Keratinocyte (primary cell): ENCODE results near the gene HDGF.

Experiments
- CTCF ChIP-seq, 3 experiments: IDR thresholded peaks in 1 of 3; conservative IDR thresholded peaks in 1 of 3; optimal IDR thresholded peaks in 1 of 3; 2 replicates in 2 of 3; 3 replicates in 1 of 3; pipeline versions ENCODE3 to v1.5.1; 2011; ENCODE audit warnings: low read length in 3 of 3, mild to moderate bottlenecking in 3 of 3, moderate library complexity in 2 of 3, control low read depth in 1 of 3, inconsistent platforms in 1 of 3; ENCODE audit not compliant: insufficient read depth in 2 of 3; ENCODE audit errors: extremely low read depth in 1 of 3
- EZH2 ChIP-seq: IDR thresholded peaks from one replicate; pipeline ENCODE4 v1.6.1; 2012; ENCODE audit warnings: inconsistent platforms, mild to moderate bottlenecking, low read length, moderate library complexity

GRCh38 chr1:156692441-156692924, 59.0 kb downstream of the HDGF start:
- TF ChIP-seq CTCF (optimal IDR thresholded peaks at IDR 0.05 in 1 of 3, IDR thresholded peaks at IDR 0.05 in 1 of 3, conservative IDR thresholded peaks at IDR 0.05 in 1 of 3; ENCODE audit: extremely low read depth in 1 of 3, insufficient read depth in 2 of 3, low read length in 3 of 3) (no peak), EZH2 (no peak)
